DMS153 treated with DMSO at 0.1 percent for 48 hours (cell line): Measurements from ENCODE around the gene SLC13A2.

ENCODE experiments used
- DNase-seq: peaks from one replicate; lab custom pipeline; 2025; ENCODE audit not compliant: unreplicated experiment; lab: John Stamatoyannopoulos, UW

The SLC13A2 gene

DNA sequence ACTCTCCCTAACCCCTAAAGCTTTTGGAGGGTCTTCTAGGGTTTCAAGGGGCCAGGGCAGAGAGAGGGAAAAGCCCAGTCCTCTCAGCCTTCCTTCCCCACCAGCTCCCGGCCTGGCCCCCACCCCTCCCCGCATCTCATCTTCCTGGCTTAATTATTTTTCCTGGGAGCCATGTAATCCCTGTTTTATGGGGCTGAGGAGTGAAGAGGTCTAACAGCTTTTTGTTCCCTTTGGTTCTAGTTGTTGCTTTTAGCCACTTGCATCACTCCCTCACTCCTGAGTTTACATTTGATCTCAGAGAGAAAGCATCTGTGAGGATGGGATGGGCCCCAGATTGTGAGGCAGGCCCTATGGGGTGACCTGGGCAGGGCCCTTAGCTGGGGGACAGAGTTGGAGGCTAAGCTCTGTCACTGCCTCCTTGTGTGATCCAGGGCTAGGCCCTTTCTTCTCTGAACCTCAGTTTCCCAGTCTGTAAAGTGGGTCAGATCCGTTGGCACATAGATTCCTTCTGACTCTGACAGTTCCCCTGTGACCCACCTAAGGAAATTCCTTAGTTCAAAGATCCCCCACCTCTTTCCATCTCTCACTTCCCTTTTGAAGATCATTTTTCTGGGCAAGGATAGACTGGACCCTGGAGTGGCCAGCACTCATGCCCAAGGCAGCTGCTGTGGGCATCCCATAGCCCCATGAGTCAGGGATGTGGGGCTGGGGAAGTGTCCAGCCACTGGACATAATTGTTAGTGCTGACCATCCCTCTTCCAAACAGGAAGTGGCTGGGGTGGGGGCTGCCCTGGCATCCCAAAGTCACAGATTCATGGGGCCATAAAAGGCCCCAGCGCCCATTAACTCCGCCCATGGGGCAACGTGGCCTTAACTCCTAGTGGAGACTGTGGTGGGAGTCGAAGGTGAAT is 58.9 kb downstream of the SLC13A2 start:
- no peak for DNase-seq

DNA sequence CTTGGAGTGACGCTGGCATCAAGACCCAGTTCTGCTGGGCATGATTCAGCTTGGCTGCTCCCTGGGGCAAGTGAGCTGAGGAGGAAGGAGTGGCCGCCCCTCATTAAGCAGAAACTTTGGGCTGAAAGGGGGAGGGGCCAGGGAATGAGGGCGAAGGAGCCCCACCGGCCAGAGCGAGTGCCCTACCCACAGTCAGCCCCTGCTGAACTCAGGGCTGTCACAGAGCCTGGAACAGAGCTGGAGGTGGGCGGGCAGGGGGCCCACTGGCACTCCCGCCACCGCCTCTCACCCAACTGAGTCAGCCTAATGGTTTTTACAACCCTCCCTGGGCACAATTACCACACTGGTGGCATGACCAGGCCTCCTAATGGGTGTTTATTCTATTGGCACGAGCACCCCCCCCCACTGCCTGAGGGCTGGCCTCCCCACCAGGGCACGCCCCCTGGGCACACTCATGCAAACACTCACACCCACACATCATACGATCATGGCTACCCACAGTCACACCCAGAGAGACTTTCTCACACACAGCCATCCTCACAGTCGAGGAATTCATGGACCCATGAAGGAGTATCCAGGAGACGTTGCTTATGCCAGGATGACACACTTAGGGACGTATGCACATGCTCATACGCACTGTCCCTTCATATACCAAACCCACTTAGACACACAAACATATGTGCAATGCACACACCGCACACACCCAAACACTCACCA is 59.8 kb downstream of the SLC13A2 start:
- no peak for DNase-seq

DNA sequence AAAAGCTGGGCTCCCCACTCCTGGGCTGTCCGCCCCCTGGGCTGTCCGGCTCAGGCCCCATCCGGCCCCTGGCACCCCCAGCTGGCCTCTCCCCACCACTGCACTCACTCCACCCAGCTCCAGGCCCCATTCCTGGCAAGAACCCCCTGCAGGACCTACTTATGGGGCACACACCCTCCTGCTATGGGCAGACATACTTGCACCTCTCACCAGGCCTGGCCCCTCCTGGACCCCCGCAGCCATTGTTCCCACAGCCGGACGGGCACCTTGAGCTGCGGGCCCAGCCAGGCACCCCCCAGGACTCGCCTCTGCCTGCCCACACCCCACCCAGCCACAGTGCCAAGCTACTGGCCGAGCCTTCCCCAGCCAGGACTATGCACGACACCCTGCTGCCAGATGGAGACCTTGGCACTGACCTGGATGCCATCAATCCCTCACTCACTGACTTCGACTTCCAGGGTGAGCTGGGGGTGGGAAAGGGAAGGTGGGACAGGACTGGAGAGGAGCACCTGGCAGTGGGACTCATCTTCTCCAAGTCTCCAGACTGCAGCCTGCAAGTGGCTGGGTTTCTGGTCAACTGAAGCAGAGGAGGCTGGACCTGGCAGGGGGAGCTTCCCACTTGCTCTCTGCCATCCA is 61.4 kb downstream of the SLC13A2 start:
- no peak for DNase-seq

DNA sequence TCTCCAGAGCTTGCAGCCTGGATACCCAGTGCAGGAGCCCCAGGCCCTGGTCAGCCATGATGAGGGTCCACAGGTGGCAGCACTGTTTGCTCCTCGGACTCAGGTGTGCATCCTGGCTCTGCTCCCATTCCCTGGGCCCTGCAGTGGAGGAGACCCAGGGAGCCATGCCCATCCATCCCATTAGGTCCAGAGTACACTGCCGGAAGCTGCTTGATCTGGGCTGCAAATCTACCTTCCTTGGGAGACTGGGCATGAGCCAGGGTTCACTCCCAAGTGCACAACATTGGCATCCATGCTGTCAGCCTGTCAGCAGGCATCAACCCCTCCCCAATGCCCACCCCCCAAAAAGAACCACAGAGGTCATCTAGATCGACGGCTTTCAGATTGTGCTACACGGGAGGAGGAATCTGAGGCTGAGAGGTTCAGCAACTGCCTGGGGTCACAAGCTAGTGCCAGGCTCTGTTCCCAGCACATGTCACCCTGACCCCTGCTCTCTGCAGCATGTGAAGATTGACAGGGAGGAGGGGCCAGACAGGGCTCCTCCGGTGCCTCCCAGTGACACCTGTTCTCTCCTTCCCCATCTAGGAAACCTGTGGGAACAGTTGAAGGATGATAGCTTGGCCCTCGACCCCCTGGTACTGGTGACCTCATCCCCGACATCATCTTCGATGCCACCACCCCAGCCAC is 63.2 kb downstream of the SLC13A2 start:
- no peak for DNase-seq

DNA sequence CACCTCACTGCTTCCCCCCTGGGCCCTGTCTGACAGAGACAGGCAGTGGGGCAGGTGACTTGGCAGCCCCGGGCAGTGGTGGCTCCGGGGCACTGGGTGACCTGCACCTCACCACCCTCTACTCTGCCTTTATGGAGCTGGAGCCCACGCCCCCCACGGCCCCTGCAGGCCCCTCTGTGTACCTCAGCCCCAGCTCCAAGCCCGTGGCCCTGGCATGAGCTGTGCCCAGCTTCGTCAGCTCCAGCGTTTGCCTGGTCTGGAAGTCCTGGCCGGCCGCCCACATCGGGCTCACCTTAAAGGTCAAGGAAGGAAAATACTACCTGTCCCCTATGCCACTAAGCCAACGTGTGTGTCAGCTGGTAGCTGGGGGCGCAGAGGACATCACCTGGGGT is 63.8 kb downstream of the SLC13A2 start:
- DNase-seq, result no peak

DNA sequence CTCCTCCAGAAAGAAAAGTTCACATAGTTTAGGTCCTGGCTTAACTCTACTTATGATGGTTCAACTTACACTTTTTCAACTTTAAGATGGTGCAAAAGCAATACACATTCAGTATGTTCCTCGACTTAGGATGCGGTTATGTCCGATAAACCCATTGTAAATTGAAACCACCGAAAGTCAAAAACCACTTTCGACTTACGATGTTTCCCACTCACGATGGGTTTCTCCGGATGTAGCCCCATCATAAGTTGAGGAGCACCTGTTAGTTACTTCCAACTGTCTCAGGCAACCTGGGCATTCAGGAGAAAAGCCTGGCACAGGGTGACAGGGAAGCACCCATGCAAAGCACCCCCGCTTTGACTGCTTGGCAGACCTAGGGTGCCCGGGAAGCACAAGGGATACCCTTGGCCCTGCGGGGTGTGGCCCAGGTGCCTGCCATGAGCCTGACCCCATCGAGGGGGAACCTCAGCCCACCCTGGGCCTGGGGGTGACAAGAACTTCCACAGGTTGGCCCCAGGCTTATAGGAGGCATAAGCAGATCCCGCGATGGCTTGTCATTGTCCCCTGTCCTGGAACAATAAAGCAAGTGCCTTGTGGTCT is 65.0 kb downstream of the SLC13A2 start:
- DNase-seq, result no peak

DNA sequence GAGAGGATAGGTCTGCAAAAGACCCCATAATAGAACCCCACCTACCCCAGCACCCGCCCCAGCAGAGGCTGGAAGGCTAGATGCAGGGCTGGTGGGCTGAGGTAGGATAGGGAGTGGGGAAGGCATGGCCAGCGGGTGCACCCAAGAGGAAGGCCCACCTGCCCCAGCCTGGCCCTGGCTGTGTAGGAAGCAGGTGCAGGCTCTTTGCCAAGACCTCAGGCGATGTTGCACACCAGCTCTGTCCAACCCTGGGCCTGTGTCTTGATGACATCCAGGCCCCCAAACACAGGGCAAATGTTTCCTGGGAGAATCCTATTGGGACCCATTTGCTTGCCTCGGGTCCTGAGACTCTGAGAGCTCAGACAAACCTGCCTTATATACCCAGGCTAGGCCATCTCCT is 66.8 kb downstream of the SLC13A2 start:
- no peak for DNase-seq

DNA sequence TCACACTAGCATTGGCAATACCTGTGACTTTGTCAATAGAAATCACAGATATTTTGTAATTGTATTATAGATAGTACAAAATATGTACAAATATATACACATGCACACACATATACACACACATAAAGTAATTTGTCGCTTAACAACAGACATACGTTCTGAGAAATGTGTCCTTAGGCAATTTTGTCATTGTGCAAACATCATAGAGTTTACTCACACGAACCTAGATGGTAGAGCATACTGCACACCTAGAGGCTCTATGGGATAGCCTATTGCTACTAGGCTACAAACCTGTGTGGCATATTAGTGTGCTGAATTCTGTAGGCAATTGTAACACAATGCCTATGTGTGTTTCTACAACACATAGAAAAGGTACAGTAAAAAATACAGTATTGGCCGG is 68.0 kb downstream of the SLC13A2 start:
- no peak for DNase-seq

DNA sequence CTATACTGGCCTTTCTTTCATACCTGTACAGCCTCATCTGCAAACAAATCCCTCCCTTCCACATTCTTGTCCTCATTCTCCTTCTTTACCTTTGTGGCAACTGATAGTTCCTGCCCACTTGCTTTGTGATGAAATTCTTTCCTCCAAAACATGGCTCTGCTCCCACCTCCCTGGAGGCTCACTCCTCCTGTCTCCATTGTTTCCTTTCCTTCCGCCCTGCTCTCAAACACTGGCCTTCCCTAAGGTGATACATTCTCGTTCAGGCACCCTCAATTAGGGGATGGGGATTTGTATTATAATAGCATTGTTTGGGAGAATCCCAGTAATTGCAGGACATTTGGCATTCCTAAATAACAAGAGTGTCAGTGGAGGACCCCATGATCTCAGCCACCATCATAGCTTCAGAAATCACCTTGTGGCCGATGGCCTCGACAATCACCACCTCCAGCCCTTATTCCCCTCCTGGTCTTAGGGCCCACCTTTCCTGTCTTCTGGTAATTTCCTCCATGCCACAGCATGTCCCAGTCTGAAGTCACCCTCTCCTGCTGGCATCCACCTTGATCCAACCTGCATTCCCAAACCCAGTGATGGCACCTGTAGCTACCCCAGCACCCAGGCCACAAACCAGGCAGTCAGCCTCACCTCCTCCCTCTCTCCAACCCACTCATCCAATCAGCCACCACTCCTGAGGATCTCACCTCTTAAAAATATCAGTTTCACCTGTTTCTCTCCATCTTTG is 71.1 kb downstream of the SLC13A2 start:
- DNase-seq, result no peak

DNA sequence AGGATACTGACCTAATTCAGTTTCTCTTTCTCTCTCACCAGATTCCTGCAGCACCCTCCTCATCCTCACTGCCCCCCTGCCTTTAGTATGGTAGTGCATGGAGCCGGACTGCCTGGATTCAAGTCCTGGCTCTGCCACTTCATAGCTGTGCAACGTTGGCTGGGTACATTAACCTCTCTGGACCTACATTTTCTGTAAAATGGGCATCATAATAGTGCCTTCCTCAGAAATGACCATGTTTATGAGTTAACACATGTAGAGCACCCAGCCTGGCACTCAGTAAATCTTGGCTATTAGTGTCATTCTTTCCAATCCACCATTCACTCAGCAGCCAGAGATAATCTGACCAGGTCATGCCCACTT is 71.7 kb downstream of the SLC13A2 start:
- no peak for DNase-seq

DNA sequence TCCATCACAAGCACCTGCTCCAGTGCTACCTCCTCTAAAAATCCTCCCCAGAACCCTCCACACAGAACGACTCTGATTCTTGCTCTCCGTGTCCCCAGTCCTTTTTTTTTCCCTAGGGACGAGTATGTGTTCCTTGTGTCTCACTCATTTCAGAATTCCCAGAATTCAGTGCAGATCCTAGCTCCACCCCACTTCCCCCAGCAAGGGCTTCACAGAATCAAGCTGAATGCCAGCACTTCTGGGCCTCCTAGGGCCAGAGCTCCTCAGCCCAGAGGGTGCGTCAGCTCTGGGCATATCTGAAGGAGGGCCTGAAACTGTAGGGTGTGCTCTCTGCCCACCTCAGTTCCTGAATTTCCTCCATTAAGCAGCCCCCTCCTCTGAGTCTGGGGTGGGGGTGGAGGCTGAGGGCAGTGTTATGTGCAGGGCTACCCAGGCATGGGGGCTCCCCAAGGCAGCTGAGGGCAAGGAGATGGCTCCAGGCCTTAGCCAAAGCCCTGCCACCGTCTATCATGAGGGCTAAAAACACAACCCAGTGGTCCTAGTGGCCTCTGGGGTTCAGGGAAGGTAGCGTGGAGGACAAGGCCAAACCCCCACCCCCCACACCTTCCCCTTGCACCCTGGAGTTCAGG is 72.5 kb downstream of the SLC13A2 start:
- no peak for DNase-seq

DNA sequence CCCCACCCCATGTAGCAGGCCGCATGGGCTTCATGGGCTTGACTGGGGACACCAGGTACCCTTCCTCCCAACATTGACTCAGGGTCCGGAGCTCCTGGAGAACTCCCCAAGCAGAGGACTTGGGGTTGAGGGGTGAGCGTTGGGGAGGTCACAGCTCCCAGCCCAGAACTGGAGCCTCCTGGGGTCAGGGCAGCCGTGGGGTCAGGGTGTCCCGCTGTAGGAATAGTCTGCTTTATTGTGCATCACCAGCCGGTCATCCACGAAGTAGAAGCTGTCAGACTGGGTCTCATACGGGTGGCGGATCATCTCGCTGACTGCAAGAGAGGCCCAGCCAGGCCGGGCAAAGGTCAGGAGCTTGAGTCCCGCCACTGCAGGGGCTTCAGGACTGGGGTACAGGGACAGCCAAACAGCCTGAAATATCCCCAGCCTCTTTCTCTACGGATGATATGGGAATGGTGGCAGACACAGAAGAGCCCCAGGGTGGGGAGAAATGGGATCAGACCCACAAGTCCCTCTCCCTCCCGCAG is 73.7 kb downstream of the SLC13A2 start:
- DNase-seq, result no peak
